Mesodermal cell (in vitro differentiated cells): Measurements from ENCODE around the gene NEUROG1.

ENCODE experiments used
- H3K27ac ChIP-seq: 2 replicates; pipeline ENCODE4 v1.7.0; 2013; ENCODE audit warnings: mild to moderate bottlenecking, low read depth, low read length, moderate library complexity; ENCODE audit not compliant: severe bottlenecking
- H3K36me3 ChIP-seq: 2 replicates; pipeline ENCODE4 v1.7.1; 2013; ENCODE audit warnings: mild to moderate bottlenecking, low read length, moderate library complexity; ENCODE audit not compliant: control insufficient read depth, insufficient read depth
- H3K4me1 ChIP-seq: one replicate; pipeline ENCODE4 v1.7.1; 2013; ENCODE audit warnings: mild to moderate bottlenecking, low read length; ENCODE audit not compliant: insufficient read depth, control insufficient read depth, poor library complexity, severe bottlenecking
- H3K4me3 ChIP-seq: 2 replicates; pipeline ENCODE4 v1.7.0; 2013; ENCODE audit warnings: low read length, control low read depth, mild to moderate bottlenecking; ENCODE audit not compliant: insufficient read depth, poor library complexity, severe bottlenecking; ENCODE audit errors: extremely low read depth
- H3K9me3 ChIP-seq: 2 replicates; pipeline ENCODE4 v1.7.1; 2013; ENCODE audit warnings: mild to moderate bottlenecking, low read length, moderate library complexity; ENCODE audit not compliant: control insufficient read depth
- WGBS, 2 experiments: methylation state at CpG; one replicate each; pipeline ENCODE4 v1.1.5; 2013; ENCODE audit warnings: missing lambda C conversion rate in 2 of 2; ENCODE audit not compliant: insufficient coverage in 2 of 2; 5-methylcytosine and 5-hydroxymethylcytosine counted together

Gene NEUROG1

GRCh38 chr5:135571066-135571609, 35.4 kb upstream of the NEUROG1 start:
- H3K27ac ChIP-seq: no peak overlapping the region

GRCh38 chr5:135570453-135570764, 34.6 kb upstream of the NEUROG1 start:
- Histone ChIP-seq H3K4me3 (no peak overlapping the region), H3K27ac (no peak overlapping the region), H3K4me1 (peaks cover 20% of the 10 kb centered on the region), H3K9me3 (no peaks in the 10 kb centered on the region), H3K36me3 (no peaks in the 10 kb centered on the region)
- 57% methylated on average over 2 of the region's 3 CpGs; no CpG with 5 or more reads in 1 of the 2 experiments for WGBS, 2 experiments

More at GRCh38 chr5:135571066-135571609, 35.4 kb upstream of the NEUROG1 start:
- 83 to 84% methylated on average over 7 to 9 of the region's 10 CpGs for WGBS, 2 experiments
- Histone ChIP-seq H3K4me3 (no peak overlapping the region), H3K9me3 (no peaks in the 10 kb centered on the region), H3K4me1 (peaks cover 24% of the 10 kb centered on the region), H3K36me3 (no peaks in the 10 kb centered on the region)

GRCh38 chr5:135569755-135570452, 34.1 kb upstream of the NEUROG1 start:
- Histone ChIP-seq H3K4me3 (no peak overlapping the region), H3K4me1 (peaks cover 20% of the 10 kb centered on the region), H3K9me3 (no peaks in the 10 kb centered on the region), H3K27ac (no peak overlapping the region), H3K36me3 (no peaks in the 10 kb centered on the region)
- 53 to 64% methylated on average over 7 to 9 of the region's 10 CpGs for WGBS, 2 experiments

GRCh38 chr5:135568923-135569360, 33.2 kb upstream of the NEUROG1 start:
- Histone ChIP-seq H3K27ac (no peak overlapping the region), H3K9me3 (no peaks in the 10 kb centered on the region), H3K4me1 (peaks cover 20% of the 10 kb centered on the region), H3K4me3 (no peak overlapping the region), H3K36me3 (no peaks in the 10 kb centered on the region)
- 89 to 98% methylated on average over 4 of the region's 5 CpGs for WGBS, 2 experiments

GRCh38 chr5:135568246-135568645, 32.5 kb upstream of the NEUROG1 start:
- no peak overlapping the region for H3K27ac ChIP-seq
- H3K4me3 ChIP-seq: no peak overlapping the region
- WGBS, 2 experiments: 87 to 95% methylated on average over 4 of the region's 6 CpGs
- no peaks in the 10 kb centered on the region for H3K9me3 ChIP-seq
- H3K4me1 ChIP-seq: peaks cover 20% of the 10 kb centered on the region
- H3K36me3 ChIP-seq: no peaks in the 10 kb centered on the region

GRCh38 chr5:135567661-135568060, 31.9 kb upstream of the NEUROG1 start:
- H3K27ac ChIP-seq: no peak overlapping the region
- no peak overlapping the region for H3K4me3 ChIP-seq
- H3K9me3 ChIP-seq: no peaks in the 10 kb centered on the region
- peaks cover 20% of the 10 kb centered on the region for H3K4me1 ChIP-seq
- WGBS, 2 experiments: 65 to 76% methylated on average over 4 of the region's 4 CpGs
- H3K36me3 ChIP-seq: no peaks in the 10 kb centered on the region

GRCh38 chr5:135566422-135567400, 30.9 kb upstream of the NEUROG1 start:
- Histone ChIP-seq H3K27ac (no peak overlapping the region), H3K4me3 (no peak overlapping the region), H3K9me3 (no peaks in the 10 kb centered on the region), H3K36me3 (no peaks in the 10 kb centered on the region), H3K4me1 (peaks cover 20% of the 10 kb centered on the region)
- 88 to 93% methylated on average over 15 of the region's 16 CpGs for WGBS, 2 experiments

- H3K36me3 ChIP-seq: no peaks in the 10 kb centered on the region
- no peak overlapping the region for H3K27ac ChIP-seq
- H3K4me1 ChIP-seq: peaks cover 20% of the 10 kb centered on the region
- 55 to 83% methylated on average over 6 to 12 of the region's 16 CpGs for WGBS, 2 experiments
- no peaks in the 10 kb centered on the region for H3K9me3 ChIP-seq
- H3K4me3 ChIP-seq: no peak overlapping the region
Observed at GRCh38 chr5:135565725-135566421, 30.1 kb upstream of the NEUROG1 start.

- H3K4me3 ChIP-seq: no peak overlapping the region
- H3K4me1 ChIP-seq: peaks cover 20% of the 10 kb centered on the region
- H3K9me3 ChIP-seq: no peaks in the 10 kb centered on the region
- H3K27ac ChIP-seq: no peak overlapping the region
- WGBS, 2 experiments: 61 to 68% methylated on average over 2 to 3 of the region's 6 CpGs
- no peaks in the 10 kb centered on the region for H3K36me3 ChIP-seq
Observed at GRCh38 chr5:135565266-135565665, 29.5 kb upstream of the NEUROG1 start.

GRCh38 chr5:135564331-135564730, 28.6 kb upstream of the NEUROG1 start:
- WGBS, 2 experiments: 59 to 70% methylated on average over 2 to 3 of the region's 5 CpGs
- Histone ChIP-seq H3K27ac (no peak overlapping the region), H3K36me3 (no peaks in the 10 kb centered on the region), H3K9me3 (no peaks in the 10 kb centered on the region), H3K4me3 (no peak overlapping the region), H3K4me1 (peaks cover 20% of the 10 kb centered on the region)
